Subcutaneous adipose tissue (tissue), 4 donors: ENCODE data around the gene ATP11B. TPM values are rescaled to one million over a fixed set of nuclear protein-coding genes. Genes with fewer than 3 reads are reported as not detected.

Experiments used
- CTCF ChIP-seq: fragments of 450-650 bp; IDR thresholded peaks from one replicate; pipeline ENCODE4 v1.5.1; 2016; ENCODE audit warnings: low read depth, mild to moderate bottlenecking, control low read depth, antibody characterized with exemption, moderate library complexity
- total RNA-seq, 4 donors: library from RNA; depleted of rRNA; stranded (reverse); fragments of >200 nt; gene quantifications; one replicate each; pipeline ENCODE4 v1.1.0, GENCODE V29; 2016

The ATP11B gene
- total RNA-seq, 4 donors from 2014 or later: 77.9 to 100 (median 89.3) TPM

- TF ChIP-seq CTCF: no peak
Measured at GRCh38 chr3:182766099-182766498, 27.2 kb upstream of the ATP11B start.

DNA sequence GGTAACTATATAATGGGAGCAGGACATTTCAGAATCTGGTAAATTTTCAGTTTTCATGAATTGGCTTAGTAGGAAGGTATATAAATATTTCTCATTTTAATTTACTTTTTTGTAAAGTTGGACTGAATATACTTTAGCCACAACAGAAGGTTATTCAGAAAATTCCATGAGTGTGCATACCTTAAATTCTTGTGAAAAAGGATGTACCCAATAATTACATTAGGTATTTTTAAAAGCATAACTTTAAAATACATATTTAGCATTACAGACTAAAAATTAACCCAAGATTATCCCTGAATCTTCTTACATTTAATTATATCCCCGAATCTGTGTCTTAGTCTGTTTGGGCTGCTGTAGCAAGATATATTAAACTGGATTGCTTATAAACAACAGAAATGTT, 24.9 kb upstream of the ATP11B start:
- TF ChIP-seq CTCF: no peak

DNA sequence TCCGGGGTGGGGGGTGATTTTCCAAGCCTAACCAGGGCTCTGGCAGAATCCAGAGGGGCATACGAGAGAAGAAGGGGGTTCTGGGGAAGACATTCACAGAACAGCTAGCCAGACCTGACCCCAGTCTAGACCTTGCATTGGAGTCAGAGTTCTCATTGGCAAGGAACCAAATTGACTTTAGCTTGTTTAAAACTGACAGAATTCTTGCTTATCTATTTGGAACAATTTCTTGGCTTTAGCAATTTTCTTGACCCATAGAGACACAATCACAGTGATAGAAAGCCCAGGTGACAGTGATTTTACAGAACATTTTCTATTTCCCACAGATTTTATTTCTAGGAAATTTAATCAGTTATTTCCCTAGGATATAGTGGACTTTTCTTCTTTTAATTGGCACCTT, 23.6 kb upstream of the ATP11B start:
- TF ChIP-seq CTCF: no peak

DNA sequence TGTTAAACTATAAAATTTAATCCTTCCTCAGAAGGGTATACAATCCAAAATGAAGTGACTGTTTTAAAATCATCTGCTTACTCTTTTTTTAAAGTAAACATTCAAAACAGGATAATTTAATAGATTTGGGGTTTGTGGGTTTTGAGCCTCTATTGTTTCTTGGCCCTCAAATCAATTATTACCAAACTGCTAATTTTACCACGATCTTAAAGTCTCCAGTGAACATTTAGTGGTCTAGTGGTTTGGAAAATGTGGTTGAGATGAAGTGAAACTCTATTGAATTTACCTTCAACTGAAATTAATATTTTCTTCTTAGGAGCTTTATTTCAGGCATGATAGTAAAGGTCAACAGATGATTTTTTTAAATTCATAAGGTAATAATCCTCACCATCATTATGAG, 11.2 kb upstream of the ATP11B start:
- no peak for TF ChIP-seq CTCF

- TF ChIP-seq CTCF: no peak
Measured at GRCh38 chr3:182783106-182783505, 10.2 kb upstream of the ATP11B start.

- no peak for TF ChIP-seq CTCF
Measured at GRCh38 chr3:182784542-182784941, 8.8 kb upstream of the ATP11B start.

DNA sequence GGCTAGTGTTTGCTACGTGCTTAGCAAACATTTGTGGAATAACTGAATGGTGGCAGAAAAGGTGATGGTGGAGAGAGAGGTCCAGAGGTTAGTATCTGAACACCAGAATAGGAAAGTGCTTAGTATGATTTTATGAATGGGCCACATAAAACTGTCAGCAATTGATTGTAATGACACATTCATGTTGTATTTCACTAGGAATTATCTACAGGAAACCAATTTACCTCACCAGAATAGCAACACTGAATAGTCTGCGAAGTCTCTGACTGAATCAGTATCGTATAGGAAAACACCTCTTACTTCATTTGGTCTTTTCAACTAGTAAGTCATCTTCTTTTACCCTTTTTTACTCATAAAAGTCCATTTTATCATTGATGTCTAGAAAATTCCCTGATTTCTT, 8.2 kb upstream of the ATP11B start:
- TF ChIP-seq CTCF: no peak

DNA sequence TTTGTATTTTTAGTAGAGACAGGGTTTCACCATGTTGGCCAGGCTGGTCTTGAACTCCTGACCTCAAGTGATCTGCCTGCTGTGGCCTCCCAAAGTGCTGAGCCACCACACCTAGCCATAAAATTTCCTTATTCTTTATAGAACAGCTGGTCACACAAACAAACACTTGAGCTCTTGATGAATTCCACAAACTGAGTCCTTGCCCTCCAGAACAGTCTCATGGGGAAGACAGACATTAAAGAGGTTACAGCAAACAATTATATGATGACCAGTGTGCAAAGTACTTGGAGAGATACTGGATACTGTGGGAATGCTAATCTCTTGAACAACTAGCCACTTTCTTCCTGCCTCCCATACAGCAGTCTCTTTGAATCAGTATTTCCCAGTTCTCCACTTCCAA, 7.5 kb upstream of the ATP11B start:
- TF ChIP-seq CTCF: no peak
